Fibroblast of peridontal ligament (primary cell): ENCODE data around the gene ABHD1.

Experiments used
- DNase-seq: peaks from one replicate; pipeline ENCODE4 v3.0.0-alpha.2; 2010; ENCODE audit errors: extremely low read depth

ABHD1 gene

GRCh38 chr2:27135478-27135955 is 11.9 kb downstream of the ABHD1 start:
- no peak for DNase-seq

DNA sequence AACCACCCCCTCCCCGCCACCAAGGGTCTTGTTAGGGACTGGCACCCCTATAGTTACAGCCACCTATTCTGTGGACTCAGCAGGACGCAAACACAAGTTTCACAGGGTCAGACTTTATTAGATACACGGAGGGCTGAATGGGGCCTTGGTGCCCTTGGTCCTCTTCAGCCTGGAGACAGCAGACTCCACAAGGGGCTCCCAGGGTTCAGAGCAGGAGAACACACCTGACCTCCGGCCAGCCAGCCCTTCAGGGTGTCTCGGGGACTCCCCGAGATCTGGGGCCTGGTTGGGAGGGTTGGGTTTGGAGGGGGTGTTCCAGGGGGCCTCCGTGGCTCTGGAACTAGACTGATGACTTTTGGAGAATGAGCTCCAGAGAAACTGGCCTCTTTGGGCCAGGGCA is 13.1 kb downstream of the ABHD1 start:
- DNase-seq = no peak

- DNase-seq = no peak
These were observed 13.8 kb downstream of the ABHD1 start for GRCh38 chr2:27137322-27137935.

- no peak for DNase-seq
These were observed 14.5 kb downstream of the ABHD1 start for GRCh38 chr2:27138111-27138510.

GRCh38 chr2:27139310-27139709 is 15.7 kb downstream of the ABHD1 start, which contains the start of gene PRR30:
Gene PRR30, minus strand, starts transcription at chr2:27139410. Its CDS starts 1,081 bp downstream, at chr2:27138329.
- DNase-seq = no peak

- DNase-seq = no peak
These were observed 19.7 kb downstream of the ABHD1 start for GRCh38 chr2:27143285-27143684.

GRCh38 chr2:27145682-27146081 is 22.1 kb downstream of the ABHD1 start:
- no peak for DNase-seq

DNA sequence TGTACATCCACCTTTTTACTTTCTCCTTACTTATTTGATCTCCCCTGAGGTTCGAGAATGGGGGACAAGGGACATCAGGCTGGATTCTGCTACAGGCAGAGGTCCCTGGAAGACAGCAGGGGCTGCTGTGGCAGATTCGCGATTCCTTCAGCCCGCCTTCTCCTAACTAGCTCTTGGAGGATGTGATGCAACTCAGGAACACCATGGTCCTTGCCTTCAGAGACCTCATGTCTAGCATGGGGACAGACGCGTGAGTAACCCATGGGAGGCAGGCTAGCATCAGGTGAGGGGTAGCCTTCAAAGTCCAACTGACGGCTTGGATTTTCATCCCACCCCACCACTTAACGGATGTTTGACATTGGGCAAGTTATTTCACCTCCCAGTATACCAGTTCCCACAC is 24.3 kb downstream of the ABHD1 start:
- DNase-seq = no peak

- DNase-seq = no peak
These were observed 25.3 kb downstream of the ABHD1 start, which contains the start of gene TCF23 for GRCh38 chr2:27148801-27149439. Gene TCF23, plus strand, starts transcription at chr2:27149004. Its CDS starts 130 bp downstream, at chr2:27149134.

DNA sequence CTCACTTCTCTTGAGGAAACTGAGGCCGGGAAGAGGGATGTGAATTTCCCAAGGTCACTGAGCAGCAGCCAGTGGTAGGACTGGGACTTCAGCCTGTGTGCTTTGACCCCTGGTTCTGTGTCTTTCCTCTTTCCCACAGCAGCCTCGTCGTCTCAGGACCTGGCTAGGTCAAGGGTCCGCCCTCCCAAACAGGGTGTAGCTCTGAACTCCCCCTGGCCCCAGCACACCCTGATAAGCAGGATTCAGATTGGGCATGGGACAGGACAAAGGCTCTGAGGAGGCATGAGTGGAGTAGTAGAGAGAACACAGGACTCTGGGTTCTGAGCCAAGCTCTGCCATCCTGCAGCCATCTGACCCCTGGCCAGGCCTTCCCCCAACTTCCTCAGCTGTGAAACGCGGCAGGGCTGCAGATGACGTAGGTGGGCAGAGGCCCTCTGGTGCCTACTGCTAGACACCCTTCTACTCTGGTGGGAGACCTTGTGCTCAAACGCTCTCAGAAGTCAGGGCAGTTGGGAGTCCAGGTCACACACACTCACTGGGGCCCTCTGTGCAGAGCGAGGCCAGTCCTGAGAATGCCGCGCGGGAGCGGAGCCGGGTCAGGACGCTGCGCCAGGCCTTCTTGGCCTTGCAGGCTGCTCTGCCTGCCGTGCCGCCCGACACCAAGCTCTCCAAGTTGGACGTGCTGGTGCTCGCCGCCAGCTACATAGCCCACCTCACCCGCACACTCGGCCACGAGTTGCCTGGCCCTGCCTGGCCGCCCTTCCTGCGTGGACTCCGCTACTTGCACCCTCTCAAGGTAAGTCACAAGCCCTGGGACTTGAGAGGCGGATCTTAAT is 26.2 kb downstream of the ABHD1 start:
- no peak for DNase-seq

DNA sequence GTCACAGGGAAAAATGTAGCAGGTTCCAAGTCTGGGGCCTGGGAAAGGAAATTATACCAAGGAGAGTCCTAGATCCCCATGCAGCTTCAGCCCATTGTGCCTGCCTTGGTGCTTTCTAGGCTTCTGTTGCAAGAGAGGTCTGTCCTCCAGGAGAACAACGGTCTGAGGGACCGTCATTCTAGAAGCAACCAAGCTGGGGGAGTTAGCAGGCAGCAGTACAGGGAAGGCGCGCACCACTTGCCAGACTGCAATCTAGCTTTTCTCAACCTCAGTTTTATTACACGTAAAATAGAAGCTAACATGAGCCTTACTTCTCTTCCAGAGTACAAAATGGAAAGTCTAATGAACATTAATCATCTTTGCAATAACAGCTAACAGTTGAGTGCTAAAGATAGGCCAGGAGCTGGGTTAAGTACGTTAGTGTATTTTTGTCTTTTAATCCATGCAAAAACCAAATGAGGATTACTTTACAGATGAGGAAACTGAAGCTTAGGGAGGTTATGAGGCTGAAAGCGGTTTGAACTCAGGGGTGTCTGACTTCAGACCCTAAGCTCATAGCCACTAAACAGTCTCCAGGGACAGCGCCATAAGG is 27.1 kb downstream of the ABHD1 start:
- no peak for DNase-seq

DNA sequence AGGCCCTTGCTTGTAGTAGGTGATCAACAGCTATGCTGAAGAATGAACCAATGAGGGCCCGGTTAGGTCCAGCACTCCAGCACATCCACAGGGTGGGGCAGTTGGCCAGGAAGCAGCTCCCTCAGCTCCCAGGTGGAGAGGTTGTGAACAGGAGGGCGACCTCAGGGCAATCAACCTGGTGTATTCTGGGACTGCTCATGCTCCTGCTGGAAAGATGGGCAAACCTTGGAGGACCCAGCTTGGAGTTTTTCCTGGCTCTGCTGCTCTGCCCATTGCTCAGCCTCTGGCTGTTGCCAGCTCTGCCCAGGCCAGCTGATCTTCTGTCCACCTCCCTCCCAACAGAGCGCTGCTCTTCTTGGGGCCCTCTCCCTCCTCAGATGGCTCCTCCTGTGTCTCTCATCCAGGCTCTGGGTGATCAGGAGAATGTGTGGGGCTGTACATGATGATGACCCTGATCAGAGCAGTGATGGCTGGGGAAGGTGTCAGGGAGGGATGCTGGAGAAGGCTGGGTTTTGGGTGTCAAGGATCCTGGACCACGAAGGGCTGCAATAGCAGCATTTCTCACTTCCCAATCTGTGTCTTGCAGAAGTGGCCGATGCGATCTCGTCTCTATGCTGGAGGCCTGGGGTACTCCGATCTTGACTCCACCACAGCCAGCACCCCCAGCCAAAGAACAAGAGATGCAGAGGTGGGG is 28.6 kb downstream of the ABHD1 start:
- no peak for DNase-seq

DNA sequence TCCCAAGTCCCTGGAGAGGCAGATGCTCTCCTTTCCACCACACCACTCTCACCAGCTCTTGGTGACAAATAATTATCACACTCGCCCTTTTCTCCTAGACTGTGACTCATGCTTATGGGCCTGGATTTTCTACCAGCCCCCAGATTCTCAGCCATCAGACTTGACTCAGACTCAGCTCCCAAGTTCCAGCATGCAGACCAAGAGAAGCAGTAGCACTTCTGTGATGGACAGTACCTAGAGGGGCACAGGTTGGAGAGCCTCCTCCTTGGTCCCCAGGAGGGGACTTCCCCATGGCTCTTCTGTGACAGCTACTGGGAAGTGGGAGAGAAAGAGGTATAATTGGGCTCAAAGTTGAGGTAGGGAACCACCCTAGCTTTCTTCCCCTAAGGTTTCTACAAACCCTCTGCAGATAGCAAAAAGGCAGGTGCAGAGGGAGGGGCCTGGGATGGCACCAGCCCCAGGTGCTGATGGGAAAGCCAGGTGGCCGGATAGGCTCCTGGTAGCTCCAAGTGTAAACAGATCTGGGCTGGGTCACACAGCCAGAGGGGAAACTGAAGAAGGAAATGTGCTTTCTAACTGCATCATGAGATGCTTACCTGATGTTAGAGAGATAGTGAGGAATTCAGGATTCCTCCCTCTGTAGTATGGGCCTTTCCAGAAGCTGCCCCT is 29.3 kb downstream of the ABHD1 start:
- no peak for DNase-seq

DNA sequence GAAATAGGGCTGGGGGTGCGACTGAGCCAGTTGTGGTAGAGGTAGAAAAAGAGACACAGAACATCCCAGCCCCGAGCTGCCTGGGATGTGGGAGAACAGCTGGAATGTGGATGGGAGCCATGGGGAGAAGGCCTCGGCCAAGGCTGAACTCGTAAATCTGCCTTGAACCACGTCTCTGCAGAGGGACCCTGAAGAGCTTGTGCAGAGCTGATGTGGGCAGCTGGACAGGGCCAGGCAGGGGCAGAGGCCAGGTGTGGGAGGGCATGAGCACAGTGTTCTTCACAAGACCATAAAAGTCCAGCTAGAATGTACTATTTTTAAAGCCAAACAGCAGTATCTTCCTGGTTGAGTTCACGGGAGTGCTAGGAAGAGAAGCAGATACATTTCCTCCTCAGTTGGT is 30.9 kb downstream of the ABHD1 start:
- DNase-seq = no peak

DNA sequence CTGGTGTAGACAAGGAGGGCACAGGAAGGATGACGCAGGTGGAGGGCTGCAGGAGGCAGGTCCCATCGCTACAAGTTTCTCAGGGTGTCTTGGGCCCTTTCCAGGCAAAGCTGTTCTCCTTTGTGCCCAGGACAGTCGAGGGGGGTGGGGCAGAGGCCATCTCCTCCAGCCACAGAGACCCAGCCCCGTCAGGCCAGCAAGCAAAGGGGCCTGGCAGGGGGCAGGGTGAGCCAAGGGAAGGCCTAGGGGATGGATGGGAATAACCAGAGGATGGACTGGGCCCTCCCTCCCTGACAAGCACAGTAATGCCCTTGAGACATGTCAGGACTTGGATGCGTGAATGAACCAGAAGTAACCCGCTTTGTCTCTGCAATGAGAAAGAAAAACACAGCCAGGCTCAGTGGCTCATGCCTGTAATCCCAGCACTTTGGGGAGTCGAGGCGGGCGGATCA is 31.5 kb downstream of the ABHD1 start:
- DNase-seq = no peak

DNA sequence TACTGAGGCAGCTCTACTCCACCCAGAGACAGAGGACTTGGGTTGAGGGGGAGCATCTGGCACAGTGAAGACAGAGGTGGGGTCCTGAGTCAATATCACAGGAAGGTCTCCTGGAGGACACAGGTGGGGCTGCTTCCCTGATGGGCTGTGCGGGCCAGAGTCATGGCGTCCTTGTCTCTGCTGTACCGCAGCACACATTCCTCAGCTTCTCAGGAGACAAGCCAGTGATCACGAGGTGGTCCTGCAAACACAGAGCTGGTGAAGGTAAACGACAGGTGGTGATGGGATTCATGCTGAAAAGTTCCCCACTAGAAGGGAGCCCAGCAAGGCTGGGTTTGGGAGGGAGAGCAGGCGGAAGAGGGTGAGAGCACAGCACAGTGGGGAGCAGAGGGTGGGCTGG is 34.9 kb downstream of the ABHD1 start:
- DNase-seq = no peak

- no peak for DNase-seq
These were observed 35.7 kb downstream of the ABHD1 start for GRCh38 chr2:27159271-27159670.

GRCh38 chr2:27160191-27160590 is 36.6 kb downstream of the ABHD1 start:
- no peak for DNase-seq

DNA sequence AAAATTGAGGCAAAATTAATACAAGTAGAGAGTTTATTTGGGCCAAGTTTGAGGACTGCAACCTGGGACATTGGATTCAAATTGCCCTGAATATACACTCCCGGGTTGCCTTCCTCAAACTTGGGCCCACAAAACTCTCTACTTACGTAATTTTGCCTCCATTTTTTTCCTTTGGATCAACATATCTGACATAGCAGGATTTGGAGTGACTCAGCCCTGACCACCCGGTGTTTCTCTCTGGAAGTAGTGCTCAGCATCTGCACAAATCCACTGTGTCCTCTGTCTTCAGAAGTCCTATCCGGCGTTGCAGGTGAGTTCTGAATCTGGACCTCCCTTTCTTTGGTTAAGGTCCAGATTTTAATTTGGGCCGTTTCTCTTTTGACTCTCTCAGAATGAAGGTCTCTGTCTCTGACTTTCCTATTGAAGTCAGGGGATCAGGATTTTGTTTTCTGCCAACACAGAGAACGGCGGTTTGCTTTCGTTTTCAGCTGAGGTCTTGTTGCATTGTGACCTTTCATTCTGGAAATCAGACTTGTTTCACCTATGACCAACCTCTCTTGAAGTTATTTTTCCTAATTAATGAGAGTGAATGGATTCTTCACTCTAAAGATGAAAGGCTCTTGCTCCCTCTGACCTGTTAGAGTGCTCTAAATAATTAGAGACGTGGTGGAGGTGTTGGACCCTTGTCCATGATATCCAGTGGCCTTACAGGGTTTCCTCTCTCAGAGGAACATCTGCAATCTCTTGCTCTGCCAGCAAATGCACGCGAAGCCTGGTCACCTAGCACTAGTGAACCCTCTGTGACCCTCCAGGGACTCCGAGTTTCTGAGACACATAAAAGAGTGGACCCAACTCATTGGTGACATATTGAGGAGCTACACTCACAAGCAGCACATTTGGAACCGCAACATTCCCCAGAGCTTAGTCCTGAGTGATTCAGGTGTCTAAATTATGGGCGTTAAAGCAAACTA is 38.8 kb downstream of the ABHD1 start:
- DNase-seq = peak; percentile 47
